ENCODE measurements around the gene SYT8. TPM values are rescaled to one million over a fixed set of nuclear protein-coding genes. Genes with fewer than 3 reads are reported as not detected.

The SYT8 gene
- total RNA-seq, 1 donor from 2014 or later = not detected

GRCh38 chr11:1868636-1869291 is 34.0 kb downstream of the SYT8 start:
- no peak for TF ChIP-seq CTCF (IDR thresholded peaks at IDR 0.05; ENCODE audit: borderline replicate concordance)
- H3K27ac ChIP-seq (replicated peaks) = peak overlapping the region; percentile 89
- peak; percentile 59 for DNase-seq

GRCh38 chr11:1869427-1870325 is 34.9 kb downstream of the SYT8 start:
- peak; percentile 30 for DNase-seq
- Histone ChIP-seq H3K4me3 (peak overlapping the region; percentile 64), H3K36me3 (no peaks in the 10 kb centered on the region), H3K27me3 (ENCODE audit: low read depth) (peaks cover 37% of the 10 kb centered on the region), H3K27ac (replicated peaks) (peak overlapping the region; percentile 89), H3K9me3 (replicated peaks) (no peaks in the 10 kb centered on the region), H3K4me1 (peaks cover 56% of the 10 kb centered on the region)
- intact Hi-C loops (cut with micrococcal nuclease) = no loop called here
- TF ChIP-seq CTCF (IDR thresholded peaks at IDR 0.05; ENCODE audit: borderline replicate concordance) = peak; percentile 43

More at GRCh38 chr11:1868636-1869291, 34.0 kb downstream of the SYT8 start:
- peak overlapping the region; percentile 64 for H3K4me3 ChIP-seq
- no peaks in the 10 kb centered on the region for H3K36me3 ChIP-seq
- intact Hi-C loops (cut with micrococcal nuclease) = no loop called here
- H3K4me1 ChIP-seq = peaks cover 62% of the 10 kb centered on the region
- H3K27me3 ChIP-seq (ENCODE audit: low read depth) = peaks cover 37% of the 10 kb centered on the region
- H3K9me3 ChIP-seq (replicated peaks) = no peaks in the 10 kb centered on the region

- DNase-seq = peak; percentile 19
- Histone ChIP-seq H3K36me3 (no peaks in the 10 kb centered on the region), H3K4me1 (peaks cover 56% of the 10 kb centered on the region), H3K27ac (replicated peaks) (peak overlapping the region; percentile 89), H3K27me3 (ENCODE audit: low read depth) (peaks cover 37% of the 10 kb centered on the region), H3K4me3 (peak overlapping the region; percentile 64), H3K9me3 (replicated peaks) (no peaks in the 10 kb centered on the region)
- no peak for TF ChIP-seq CTCF (IDR thresholded peaks at IDR 0.05; ENCODE audit: borderline replicate concordance)
- intact Hi-C loops (cut with micrococcal nuclease) = no loop called here
Measured at GRCh38 chr11:1870326-1870696, 35.5 kb downstream of the SYT8 start.

GRCh38 chr11:1870721-1871466 is 36.1 kb downstream of the SYT8 start:
- H3K27ac ChIP-seq (replicated peaks) = peak overlapping the region; percentile 89
- H3K27me3 ChIP-seq (ENCODE audit: low read depth) = peaks cover 37% of the 10 kb centered on the region

More at GRCh38 chr11:1870721-1871466, 36.1 kb downstream of the SYT8 start:
- TF ChIP-seq CTCF (IDR thresholded peaks at IDR 0.05; ENCODE audit: borderline replicate concordance) = no peak
- Histone ChIP-seq H3K4me1 (peaks cover 58% of the 10 kb centered on the region), H3K36me3 (no peaks in the 10 kb centered on the region), H3K9me3 (replicated peaks) (no peaks in the 10 kb centered on the region), H3K4me3 (peak overlapping the region; percentile 64)
- intact Hi-C loops (cut with micrococcal nuclease) = no loop called here
- DNase-seq = peak; percentile 49

Measured in left ventricle myocardium inferior (tissue), 1 donor.